ENCODE measurements around the gene RSRP1.

RSRP1 gene

GRCh38 chr1:25216123-25216522, 31.1 kb downstream of the RSRP1 start:
- no peak for DNase-seq

- no peak for DNase-seq
Measured at GRCh38 chr1:25212725-25213124, 34.5 kb downstream of the RSRP1 start.

GRCh38 chr1:25210728-25211127, 36.5 kb downstream of the RSRP1 start:
- DNase-seq: no peak

- DNase-seq: no peak
Measured at GRCh38 chr1:25209516-25209915, 37.7 kb downstream of the RSRP1 start.

- no peak for DNase-seq
Measured at GRCh38 chr1:25208561-25209222, 38.6 kb downstream of the RSRP1 start.

- DNase-seq: no peak
Measured at GRCh38 chr1:25208092-25208491, 39.2 kb downstream of the RSRP1 start.

- no peak for DNase-seq
Measured at GRCh38 chr1:25206201-25206600, 41.1 kb downstream of the RSRP1 start.

GRCh38 chr1:25205786-25206185, 41.5 kb downstream of the RSRP1 start:
- DNase-seq: no peak

GRCh38 chr1:25204797-25205480, 42.3 kb downstream of the RSRP1 start:
- no peak for DNase-seq

- DNase-seq: no peak
Measured at GRCh38 chr1:25201006-25201405, 46.2 kb downstream of the RSRP1 start.

GRCh38 chr1:25199819-25200620, 47.2 kb downstream of the RSRP1 start:
- DNase-seq: no peak

- no peak for DNase-seq
Measured at GRCh38 chr1:25198663-25199252, 48.5 kb downstream of the RSRP1 start.

- DNase-seq: no peak
Measured at GRCh38 chr1:25197982-25198662, 49.1 kb downstream of the RSRP1 start.

- DNase-seq: no peak
Measured at GRCh38 chr1:25197235-25197975, 49.8 kb downstream of the RSRP1 start.

- DNase-seq: no peak
Measured at GRCh38 chr1:25196830-25197229, 50.4 kb downstream of the RSRP1 start.

GRCh38 chr1:25195835-25196234, 51.4 kb downstream of the RSRP1 start:
- no peak for DNase-seq

GRCh38 chr1:25194572-25195020, 52.7 kb downstream of the RSRP1 start:
- DNase-seq: no peak

GRCh38 chr1:25194054-25194453, 53.2 kb downstream of the RSRP1 start:
- no peak for DNase-seq

GRCh38 chr1:25193229-25193628, 54.0 kb downstream of the RSRP1 start:
- no peak for DNase-seq

Measured in activated naive CD4-positive, alpha-beta T cell treated with anti-CD3 and anti-CD28 coated beads, Interleukin-2, amount 50 U/mL, for 16 hours (primary cell).